H1 (cell line): ENCODE results near the gene MTMR6. TPM values are rescaled to one million over a fixed set of nuclear protein-coding genes. Genes with fewer than 3 reads are reported as not detected.

ENCODE experiments used
- CTCF ChIA-PET: fragments of 300-600 bp; sonication (Branson Sonifier 250); formaldehyde crosslinking; loops from one replicate; lab custom pipeline; 2021; ENCODE audit not compliant: partially characterized antibody; lab: Charles Lee
- POLR2A ChIA-PET: fragments of 300-600 bp; sonication (Branson Sonifier 250); formaldehyde crosslinking; loops from one replicate; lab custom pipeline; 2021; ENCODE audit warnings: inconsistent platforms; ENCODE audit not compliant: partially characterized antibody; lab: Charles Lee
- DNase-seq, 2 experiments: peaks; one replicate each; pipeline versions ENCODE4 v3.0.0 to v3.0.0-alpha.2; 2010 to 2022; ENCODE audit warnings: low spot score in 2 of 2, low read depth in 1 of 2, mixed read lengths in 1 of 2
- FAIRE-seq: peaks from 2 replicates; lab custom pipeline; 2011; peaks lifted over from hg19 to GRCh38; lab: Jason Lieb, UNC
- H2AFZ ChIP-seq: 2 replicates; pipeline ENCODE4 v1.8.1; 2012; ENCODE audit warnings: low read length, inconsistent platforms
- H2AK5ac ChIP-seq: 2 replicates; pipeline ENCODE4 v1.6.1; 2013; ENCODE audit warnings: low read depth, low read length
- H2BK120ac ChIP-seq: replicated peaks from 2 replicates; pipeline ENCODE3; 2013; ENCODE audit warnings: low read depth, low read length, inconsistent platforms
- H2BK12ac ChIP-seq: 2 replicates; pipeline ENCODE4 v1.6.1; 2013; ENCODE audit warnings: low read depth, low read length
- H2BK15ac ChIP-seq: 2 replicates; pipeline ENCODE4 v1.6.1; 2013; ENCODE audit warnings: low read length
- H2BK20ac ChIP-seq: 2 replicates; pipeline ENCODE4 v1.6.1; 2013; ENCODE audit warnings: low read length
- H2BK5ac ChIP-seq: 2 replicates; pipeline ENCODE4 v1.6.1; 2013; ENCODE audit warnings: low read depth, low read length
- H3K14ac ChIP-seq: 2 replicates; pipeline ENCODE4 v1.6.1; 2013; ENCODE audit warnings: inconsistent platforms; ENCODE audit not compliant: insufficient read length
- H3K18ac ChIP-seq: 2 replicates; pipeline ENCODE4 v1.6.1; 2013; ENCODE audit warnings: low read length; ENCODE audit errors: extremely low read depth
- H3K23ac ChIP-seq: 2 replicates; pipeline ENCODE4 v1.6.1; 2013; ENCODE audit warnings: inconsistent platforms; ENCODE audit not compliant: insufficient read length
- H3K23me2 ChIP-seq: 2 replicates; pipeline ENCODE4 v1.6.1; 2013; ENCODE audit warnings: low read depth, low read length
- H3K27ac ChIP-seq: 2 replicates; pipeline ENCODE4 v1.6.1; 2011; ENCODE audit warnings: low read depth, low read length, inconsistent platforms
- H3K27me3 ChIP-seq, 4 experiments: replicated peaks in 1 of 4; 1 replicate in 1 of 4; 2 replicates in 3 of 4; pipeline versions ENCODE4 v1.6.1 to v1.8.1; 2011 to 2013; ENCODE audit warnings: low read length in 3 of 4, mild to moderate bottlenecking in 3 of 4, inconsistent platforms in 2 of 4, mixed read lengths in 2 of 4, moderate library complexity in 1 of 4; ENCODE audit not compliant: control insufficient read depth in 3 of 4, insufficient read depth in 3 of 4; ENCODE audit errors: extremely low read depth in 1 of 4
- H3K36me3 ChIP-seq, 4 experiments: 2 replicates each; pipeline versions ENCODE4 v1.6.1 to v1.8.1; 2011 to 2013; ENCODE audit warnings: mild to moderate bottlenecking in 4 of 4, low read length in 3 of 4, moderate library complexity in 2 of 4, control low read depth in 1 of 4, inconsistent platforms in 1 of 4; ENCODE audit not compliant: insufficient read depth in 4 of 4, control insufficient read depth in 2 of 4
- H3K4ac ChIP-seq: replicated peaks from 2 replicates; pipeline ENCODE3; 2013; ENCODE audit warnings: low read length, low read depth, mixed read lengths, inconsistent platforms; ENCODE audit not compliant: insufficient read length
- H3K4me1 ChIP-seq, 4 experiments: replicated peaks in 1 of 4; 1 replicate in 1 of 4; 2 replicates in 3 of 4; pipeline versions ENCODE4 v1.6.1 to v1.8.1; 2011 to 2013; ENCODE audit warnings: low read length in 3 of 4, inconsistent platforms in 2 of 4, mixed read lengths in 1 of 4; ENCODE audit not compliant: insufficient read depth in 4 of 4, control insufficient read depth in 3 of 4
- H3K4me2 ChIP-seq, 2 experiments: 2 replicates each; pipeline versions ENCODE4 v1.6.1 to v1.8.1; 2011 to 2013; ENCODE audit warnings: low read depth in 2 of 2, low read length in 2 of 2, control low read depth in 1 of 2, inconsistent platforms in 1 of 2, mild to moderate bottlenecking in 1 of 2; ENCODE audit not compliant: insufficient read depth in 1 of 2
- H3K4me3 ChIP-seq, 4 experiments: fragments of 200-600, 300-600 bp in 1 of 4; sonication (generic), shearing (Covaris generic), sonication (Bioruptor Twin) in 1 of 4; 2 replicates each; pipeline versions ENCODE4 v1.5.1 to v1.8.1; 2011 to 2016; ENCODE audit warnings: low read length in 4 of 4, low read depth in 3 of 4, control low read depth in 2 of 4, inconsistent platforms in 2 of 4, mild to moderate bottlenecking in 2 of 4, mixed read lengths in 1 of 4, moderate library complexity in 1 of 4; ENCODE audit not compliant: insufficient read depth in 2 of 4; ENCODE audit errors: extremely low read depth in 1 of 4
- H3K56ac ChIP-seq: replicated peaks from 2 replicates; pipeline ENCODE3; 2013; ENCODE audit warnings: low read depth, mild to moderate bottlenecking, mixed read lengths, low read length, inconsistent platforms; ENCODE audit not compliant: insufficient read length
- H3K79me1 ChIP-seq: 2 replicates; pipeline ENCODE4 v1.6.1; 2013; ENCODE audit warnings: low read depth, low read length, control low read depth
- H3K79me2 ChIP-seq, 2 experiments: 2 replicates each; pipeline versions ENCODE4 v1.6.1 to v1.8.1; 2012 to 2013; ENCODE audit warnings: low read length in 2 of 2, mild to moderate bottlenecking in 2 of 2, inconsistent platforms in 1 of 2; ENCODE audit not compliant: insufficient read depth in 2 of 2, control insufficient read depth in 1 of 2
- H3K9ac ChIP-seq, 4 experiments: replicated peaks in 1 of 4; 1 replicate in 1 of 4; 2 replicates in 3 of 4; pipeline versions ENCODE4 v1.6.1 to v1.8.1; 2011 to 2013; ENCODE audit warnings: low read depth in 3 of 4, low read length in 3 of 4, control low read depth in 2 of 4, mild to moderate bottlenecking in 2 of 4, moderate library complexity in 2 of 4, inconsistent platforms in 1 of 4; ENCODE audit errors: extremely low read depth in 1 of 4
- H3K9me3 ChIP-seq, 2 experiments: 2 replicates each; pipeline versions ENCODE4 v1.6.1 to v1.8.1; 2012 to 2013; ENCODE audit warnings: mild to moderate bottlenecking in 2 of 2, moderate library complexity in 2 of 2, control low read depth in 1 of 2, inconsistent platforms in 1 of 2, low read depth in 1 of 2, low read length in 1 of 2, mixed read lengths in 1 of 2; ENCODE audit not compliant: insufficient read depth in 2 of 2
- H4K20me1 ChIP-seq, 2 experiments: replicated peaks in 1 of 2; 2 replicates each; pipeline versions ENCODE3 to v1.8.1; 2011 to 2013; ENCODE audit warnings: inconsistent platforms in 2 of 2, low read length in 2 of 2, mild to moderate bottlenecking in 1 of 2; ENCODE audit not compliant: insufficient read depth in 2 of 2, control insufficient read depth in 1 of 2
- H4K5ac ChIP-seq: 2 replicates; pipeline ENCODE4 v1.6.1; 2013; ENCODE audit warnings: low read length, low read depth, mixed read lengths, inconsistent platforms; ENCODE audit not compliant: insufficient read length
- H4K8ac ChIP-seq: 2 replicates; pipeline ENCODE4 v1.8.0; 2013; ENCODE audit warnings: mild to moderate bottlenecking, moderate library complexity, low read length, inconsistent platforms; ENCODE audit not compliant: insufficient read depth; ENCODE audit errors: extremely low read depth
- H4K91ac ChIP-seq: replicated peaks from 2 replicates; pipeline ENCODE3; 2013; ENCODE audit warnings: low read length, mixed read lengths, inconsistent platforms; ENCODE audit not compliant: insufficient read length
- ATF2 ChIP-seq: IDR thresholded peaks from 2 replicates; pipeline ENCODE4 v1.6.1; 2012; ENCODE audit warnings: low read length, inconsistent platforms
- GABPA ChIP-seq: IDR thresholded peaks from 2 replicates; pipeline ENCODE4 v1.6.1; 2011; ENCODE audit warnings: mild to moderate bottlenecking, low read length, moderate library complexity, borderline replicate concordance; ENCODE audit not compliant: insufficient read depth
- NANOG ChIP-seq: IDR thresholded peaks from 2 replicates; pipeline ENCODE4 v1.6.1; 2011; ENCODE audit warnings: low read length, low read depth, mild to moderate bottlenecking, inconsistent platforms; ENCODE audit not compliant: insufficient read depth, poor library complexity, severe bottlenecking
- SAP30 ChIP-seq: fragments of 300-600 bp; sonication (generic); IDR thresholded peaks from 2 replicates; pipeline ENCODE4 v1.7.1; 2012; ENCODE audit warnings: low read length, moderate library complexity, mild to moderate bottlenecking, inconsistent platforms; ENCODE audit not compliant: insufficient read depth, insufficient replicate concordance
- SIN3A ChIP-seq, 2 experiments: IDR thresholded peaks in 1 of 2; conservative IDR thresholded peaks in 1 of 2; 2 replicates each; pipeline ENCODE4 v1.6.1; 2011 to 2012; ENCODE audit warnings: low read length in 2 of 2, improper control_type of control experiment in 1 of 2, low read depth in 1 of 2, mild to moderate bottlenecking in 1 of 2
- TAF1 ChIP-seq: IDR thresholded peaks from 2 replicates; pipeline ENCODE4 v1.6.1; 2011; ENCODE audit warnings: mild to moderate bottlenecking, low read depth, low read length
- TAF7 ChIP-seq: optimal IDR thresholded peaks from 2 replicates; pipeline ENCODE3; 2011; ENCODE audit warnings: low read depth, mild to moderate bottlenecking, inconsistent platforms, low read length, moderate library complexity, borderline replicate concordance
- WGBS, 2 experiments: shearing (Covaris generic) in 1 of 2; methylation state at CpG; one replicate each; pipeline versions ENCODE4 v1.1.6 to v1.1.7; 2013 to 2015; ENCODE audit warnings: low lambda C conversion rate in 2 of 2, mixed read lengths in 2 of 2, inconsistent platforms in 1 of 2, low coverage in 1 of 2, missing lambda C conversion rate in 1 of 2; ENCODE audit not compliant: insufficient replicate concordance in 2 of 2, insufficient coverage in 1 of 2, insufficient read length in 1 of 2; ENCODE audit errors: extremely low coverage in 1 of 2, missing lambda C conversion rate in 1 of 2; 5-methylcytosine and 5-hydroxymethylcytosine counted together
- polyA plus RNA-seq, 7 experiments: library from polyadenylated mRNA; depleted of rRNA in 3 of 7; stranded (reverse) in 5 of 7; unstranded in 2 of 7; fragments of >200 nt in 5 of 7; fragments of 200-250 nt in 2 of 7; gene quantifications; 1 replicate in 5 of 7; 2 replicates in 1 of 7; 4 replicates in 1 of 7; pipeline versions ENCODE4 v1.2.1 to v1.2.3, GENCODE V29; 2011 to 2013; ENCODE audit warnings: missing spikeins in 2 of 7, mixed read lengths in 2 of 7
- total RNA-seq: library from RNA; stranded (reverse); fragmentation: NEBNext Ultra II Directional; extraction: Animal tissue kit (Norgen Biotek cat#: 25700); gene quantifications from 2 replicates; pipeline ENCODE4 v1.2.1, GENCODE V29; 2021
- TF ChIP-seq, protein P1 (sequence below), 3 experiments: IDR thresholded peaks; 1 replicate in 2 of 3; 2 replicates in 1 of 3; pipeline versions ENCODE4 v1.5.1 to v1.6.1; 2011; ENCODE audit warnings: low read length in 3 of 3, mild to moderate bottlenecking in 3 of 3, inconsistent platforms in 2 of 3, low read depth in 1 of 3, moderate library complexity in 1 of 3; ENCODE audit not compliant: insufficient read depth in 1 of 3; ENCODE audit errors: control extremely low read depth in 1 of 3

Gene MTMR6
- total and polyA plus RNA-seq, 2 of the 8 experiments (the other 6 are each of a cell fraction or from before 2014, with no cell fraction given): 2.1 to 8.4 TPM

- no peaks in the 10 kb centered on the region for H3K9me3 ChIP-seq
- CTCF ChIA-PET: interaction anchor here (0.7 to 1.5 kb wide), 2 partner anchors 11 to 119 kb away, joined by 3 to 4 read pairs; no protein-coding TSS in a partner anchor
- H3K27me3 ChIP-seq: no peaks in the 10 kb centered on the region
- 93% methylated on average over 4 of the region's 4 CpGs; no CpG with 5 or more reads in 1 of the 2 experiments for WGBS, 2 experiments
- H2BK12ac ChIP-seq: no peak overlapping the region
- no peak overlapping the region for H4K91ac ChIP-seq
- POLR2A ChIA-PET: no interaction called here
- no peak overlapping the region for H3K9ac ChIP-seq
- no peak overlapping the region for H3K4me3 ChIP-seq
- H3K56ac ChIP-seq: no peak overlapping the region
- no peak overlapping the region for H3K14ac ChIP-seq
- H2AK5ac ChIP-seq: no peak overlapping the region
- no peaks in the 10 kb centered on the region for H3K79me2 ChIP-seq
- no peak overlapping the region for H2BK20ac ChIP-seq
- no peak overlapping the region for H2BK120ac ChIP-seq
- no peak overlapping the region for H3K18ac ChIP-seq
- H4K20me1 ChIP-seq: no peaks in the 10 kb centered on the region
- no peaks in the 10 kb centered on the region for H3K23me2 ChIP-seq
- FAIRE-seq: no peak
- H2BK5ac ChIP-seq: no peak overlapping the region
- H4K5ac ChIP-seq: no peak overlapping the region
- H3K4me1 ChIP-seq: peaks cover 0 to 5% (median under 1%) of the 10 kb centered on the region in 4 experiments; a peak in 2 of 7 replicates
- H2BK15ac ChIP-seq: no peak overlapping the region
- H3K27ac ChIP-seq: no peak overlapping the region
- DNase-seq: no peak
- H3K4me2 ChIP-seq: no peak overlapping the region
- no peak overlapping the region for H2AFZ ChIP-seq
- H3K4ac ChIP-seq: no peak overlapping the region
- H3K79me1 ChIP-seq: no peaks in the 10 kb centered on the region
- H4K8ac ChIP-seq: no peak overlapping the region
- no peaks in the 10 kb centered on the region for H3K36me3 ChIP-seq
- H3K23ac ChIP-seq: no peak overlapping the region
- TF ChIP-seq, protein P1, sequence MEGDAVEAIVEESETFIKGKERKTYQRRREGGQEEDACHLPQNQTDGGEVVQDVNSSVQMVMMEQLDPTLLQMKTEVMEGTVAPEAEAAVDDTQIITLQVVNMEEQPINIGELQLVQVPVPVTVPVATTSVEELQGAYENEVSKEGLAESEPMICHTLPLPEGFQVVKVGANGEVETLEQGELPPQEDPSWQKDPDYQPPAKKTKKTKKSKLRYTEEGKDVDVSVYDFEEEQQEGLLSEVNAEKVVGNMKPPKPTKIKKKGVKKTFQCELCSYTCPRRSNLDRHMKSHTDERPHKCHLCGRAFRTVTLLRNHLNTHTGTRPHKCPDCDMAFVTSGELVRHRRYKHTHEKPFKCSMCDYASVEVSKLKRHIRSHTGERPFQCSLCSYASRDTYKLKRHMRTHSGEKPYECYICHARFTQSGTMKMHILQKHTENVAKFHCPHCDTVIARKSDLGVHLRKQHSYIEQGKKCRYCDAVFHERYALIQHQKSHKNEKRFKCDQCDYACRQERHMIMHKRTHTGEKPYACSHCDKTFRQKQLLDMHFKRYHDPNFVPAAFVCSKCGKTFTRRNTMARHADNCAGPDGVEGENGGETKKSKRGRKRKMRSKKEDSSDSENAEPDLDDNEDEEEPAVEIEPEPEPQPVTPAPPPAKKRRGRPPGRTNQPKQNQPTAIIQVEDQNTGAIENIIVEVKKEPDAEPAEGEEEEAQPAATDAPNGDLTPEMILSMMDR (IDR thresholded peaks at IDR 0.05; ENCODE audit: control extremely low read depth in 1 of 3, insufficient read depth in 1 of 3, low read depth in 1 of 3, low read length in 3 of 3): no peak
- TF ChIP-seq SAP30: no peak
- TF ChIP-seq TAF7: no peak
- TF ChIP-seq TAF1: no peak
- TF ChIP-seq GABPA: no peak
- TF ChIP-seq SIN3A (conservative IDR thresholded peaks at IDR 0.05 in 1 of 2, IDR thresholded peaks at IDR 0.05 in 1 of 2; ENCODE audit: low read depth in 1 of 2, low read length in 2 of 2): no peak
- no peak for TF ChIP-seq NANOG
- TF ChIP-seq ATF2: no peak
These were observed 82.4 kb downstream of the MTMR6 start for GRCh38 chr13:25204863-25205262.
